ENCODE measurements around the gene MET.
"Not testable (repeated sequence)": the region's sequence is repeated elsewhere in the genome, so short reads cannot be mapped to it uniquely, and the experiment has no call there.

The MET gene

GRCh38 chr7:116813371-116813770, 141.4 kb downstream of the MET start:
- DNase-seq = not testable (repeated sequence)

DNA sequence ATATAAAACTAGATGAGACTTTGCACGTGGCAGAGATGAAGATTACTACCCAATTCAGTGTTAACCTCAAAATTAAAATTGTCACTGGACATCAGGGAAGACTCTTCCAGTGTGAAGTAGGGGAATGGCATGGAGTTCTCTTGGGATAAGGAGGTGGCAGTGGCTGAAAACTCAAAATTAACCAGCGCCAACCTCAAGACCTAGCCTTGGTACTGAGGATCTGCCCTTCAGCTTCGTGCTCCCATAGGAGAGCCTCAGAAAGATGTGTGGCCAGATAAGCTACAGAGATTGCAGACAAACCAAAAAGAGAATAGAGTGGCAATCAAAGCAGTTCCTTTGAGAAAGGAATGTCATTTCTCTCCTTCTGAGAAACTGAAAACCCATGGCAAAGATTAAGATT, 143.0 kb downstream of the MET start:
- DNase-seq = no peak

- DNase-seq = no peak
Observed at GRCh38 chr7:116820149-116820548, 148.2 kb downstream of the MET start.

GRCh38 chr7:116821647-116822046, 149.7 kb downstream of the MET start:
- DNase-seq = not testable (repeated sequence)

GRCh38 chr7:116824449-116824848, 152.5 kb downstream of the MET start:
- no peak for DNase-seq

- no peak for DNase-seq
Observed at GRCh38 chr7:116828281-116828680, 156.3 kb downstream of the MET start.

GRCh38 chr7:116829041-116829440, 157.0 kb downstream of the MET start:
- no peak for DNase-seq

GRCh38 chr7:116829493-116829892, 157.5 kb downstream of the MET start:
- DNase-seq = no peak

DNA sequence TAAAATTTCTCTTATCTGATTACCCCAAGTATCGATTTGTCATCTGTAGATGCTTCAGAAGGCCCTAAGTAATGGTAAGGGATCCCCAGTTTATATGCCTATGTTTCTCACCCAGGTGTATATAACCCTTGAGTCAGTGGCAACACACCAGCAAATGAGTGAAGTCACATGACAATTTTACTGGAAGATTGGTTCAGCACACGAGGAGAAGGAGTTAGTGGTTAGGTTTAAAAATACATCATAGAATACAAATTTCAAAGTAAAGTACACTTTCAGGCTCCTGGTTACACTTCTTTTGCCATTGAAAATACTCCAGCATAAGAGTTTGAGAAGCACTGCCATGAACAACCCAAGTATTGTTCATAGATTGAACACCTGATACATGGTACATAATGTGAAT, 160.7 kb downstream of the MET start:
- DNase-seq = no peak

DNA sequence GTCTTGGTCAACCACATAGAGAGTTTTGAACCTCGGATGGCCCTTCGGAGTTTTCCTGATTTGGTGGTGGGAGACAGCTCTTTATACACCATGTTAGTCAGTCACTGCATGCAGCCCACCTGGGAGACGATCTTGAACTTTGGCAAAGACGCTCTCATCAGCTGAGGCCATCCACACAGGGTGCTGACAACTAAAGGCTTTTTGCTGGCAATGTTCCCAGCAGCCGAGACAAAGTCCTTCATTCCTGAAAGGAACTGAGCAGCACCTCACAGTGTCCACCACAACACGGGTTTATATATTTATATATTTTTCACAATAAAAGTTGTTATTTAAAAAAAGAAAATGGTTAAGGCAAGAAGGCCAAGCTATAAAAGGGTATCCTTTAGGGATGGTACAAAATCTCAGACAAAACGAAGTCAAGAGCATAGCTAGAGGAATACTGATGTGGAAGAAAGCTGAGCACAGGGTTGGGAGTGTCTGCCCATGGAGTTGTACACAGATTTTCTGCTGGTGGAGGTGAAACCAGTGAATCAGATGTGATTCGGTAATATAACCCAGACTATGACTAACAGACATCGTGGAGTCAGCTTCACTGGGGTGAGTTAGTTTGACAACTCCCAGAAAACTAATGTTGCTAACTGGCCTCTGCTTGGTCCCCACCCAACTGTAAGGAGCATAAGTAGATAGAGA, 163.0 kb downstream of the MET start:
- no peak for DNase-seq

- no peak for DNase-seq
Observed at GRCh38 chr7:116836048-116836447, 164.1 kb downstream of the MET start.

DNA sequence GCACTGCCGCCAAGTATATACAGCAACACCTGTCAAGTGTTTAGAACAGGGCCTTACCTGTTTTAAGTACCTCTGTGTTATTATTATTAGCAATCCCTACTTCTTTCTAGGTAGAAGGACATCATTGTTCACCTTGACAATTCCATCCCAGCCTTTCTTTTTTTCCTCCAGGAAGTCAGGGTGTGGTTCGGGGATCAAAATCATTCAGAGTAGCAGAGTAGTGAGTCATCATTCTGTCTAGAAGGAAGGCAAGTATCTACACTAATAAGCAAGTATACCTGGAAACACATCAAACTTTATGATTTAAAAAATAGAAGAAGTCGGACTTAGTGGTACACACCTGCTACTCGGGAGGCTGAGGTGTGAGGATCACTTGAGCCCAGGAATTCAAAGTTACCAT, 164.9 kb downstream of the MET start:
- DNase-seq = no peak

DNA sequence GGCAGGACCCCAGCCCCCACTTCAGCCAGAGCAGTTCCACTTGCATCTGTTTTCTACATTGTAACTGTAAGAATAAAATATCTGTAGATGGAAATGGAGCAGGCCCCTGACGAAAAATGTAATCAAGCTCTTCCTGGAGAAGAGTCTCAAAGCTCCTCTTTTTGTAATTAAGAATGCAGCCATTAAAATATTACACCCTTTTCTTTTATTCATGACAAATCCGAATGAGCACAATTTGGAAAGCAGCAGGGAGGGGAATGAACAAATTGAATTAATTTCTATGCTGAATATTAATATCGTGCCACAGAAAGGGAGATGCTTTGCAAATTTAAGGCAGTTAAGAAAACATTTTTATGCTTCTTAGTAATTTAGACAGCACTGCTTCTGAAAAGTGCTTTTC, 165.6 kb downstream of the MET start:
- no peak for DNase-seq

DNA sequence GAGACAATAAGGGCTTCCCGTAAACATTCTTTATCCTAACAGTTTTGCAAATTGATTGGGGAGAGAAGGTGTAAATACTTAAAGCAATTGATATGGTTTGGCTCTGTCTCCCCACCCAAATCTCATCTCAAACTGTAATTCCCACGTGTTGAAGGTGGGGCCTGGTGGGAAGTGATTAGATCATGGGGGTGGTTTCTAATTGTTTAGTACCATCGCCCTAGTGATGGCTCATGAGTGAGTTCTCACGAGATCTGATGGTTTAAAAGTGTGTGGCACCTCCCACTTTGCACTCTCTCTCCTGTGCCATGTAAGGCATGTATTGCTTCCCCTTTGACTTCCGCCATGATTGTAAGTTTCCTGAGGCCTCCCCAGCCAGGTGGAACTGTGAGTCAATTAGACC, 168.3 kb downstream of the MET start:
- no peak for DNase-seq

DNA sequence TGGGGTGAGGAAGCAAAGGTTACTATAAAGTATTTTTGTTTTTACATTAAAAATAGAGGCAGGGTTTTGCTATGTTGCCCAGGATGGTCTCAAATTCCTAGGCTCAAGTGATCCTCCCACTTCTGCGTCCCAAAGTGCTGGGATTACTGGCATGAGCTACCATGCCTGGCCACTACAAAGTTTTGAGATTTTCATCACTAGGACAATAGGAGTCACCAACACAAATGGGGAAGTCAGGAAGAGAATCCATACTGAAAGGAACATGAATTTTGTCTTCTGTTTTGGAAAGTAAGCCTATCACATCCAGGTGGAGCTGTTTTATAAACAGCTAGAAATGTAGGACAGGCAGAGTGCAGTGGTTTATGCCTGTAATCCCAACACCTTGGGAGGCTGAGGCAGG, 170.4 kb downstream of the MET start:
- DNase-seq = no peak

DNA sequence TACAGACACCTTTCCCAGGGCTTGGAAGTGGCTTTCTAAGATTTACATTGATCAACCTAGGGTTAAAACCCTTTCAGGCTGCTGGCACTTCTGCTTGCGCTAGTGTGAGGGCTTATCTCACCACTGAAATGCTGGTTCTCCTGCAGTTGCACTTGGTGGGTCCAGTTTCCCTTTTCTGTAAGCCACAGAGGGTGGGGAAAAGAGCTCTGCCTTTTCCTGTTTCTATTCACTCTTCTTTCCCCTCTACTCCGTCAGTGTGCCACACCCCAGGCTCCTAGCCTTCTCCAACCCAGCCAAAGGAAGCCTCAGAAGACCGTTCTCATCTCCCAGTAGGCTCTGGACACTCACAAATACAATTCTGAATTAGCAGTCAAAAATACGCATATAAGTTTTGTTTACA, 171.4 kb downstream of the MET start:
- no peak for DNase-seq

Measured in stimulated activated CD4-positive, alpha-beta T cell treated with anti-CD3 and anti-CD28 coated beads, Interleukin-1b, Interleukin-23, amount 100 ng/mL, for 48 hours (primary cell).